ENCODE measurements around the gene ARSG. TPM values are rescaled to one million over a fixed set of nuclear protein-coding genes. Genes with fewer than 3 reads are reported as not detected.
A peak's percentile ranks its signal among the peaks of the same experiment; 100 is the strongest.

Gene ARSG
- total and polyA plus RNA-seq, 12 donors: 2.1 to 49.6 (median 12.7) TPM

DNA sequence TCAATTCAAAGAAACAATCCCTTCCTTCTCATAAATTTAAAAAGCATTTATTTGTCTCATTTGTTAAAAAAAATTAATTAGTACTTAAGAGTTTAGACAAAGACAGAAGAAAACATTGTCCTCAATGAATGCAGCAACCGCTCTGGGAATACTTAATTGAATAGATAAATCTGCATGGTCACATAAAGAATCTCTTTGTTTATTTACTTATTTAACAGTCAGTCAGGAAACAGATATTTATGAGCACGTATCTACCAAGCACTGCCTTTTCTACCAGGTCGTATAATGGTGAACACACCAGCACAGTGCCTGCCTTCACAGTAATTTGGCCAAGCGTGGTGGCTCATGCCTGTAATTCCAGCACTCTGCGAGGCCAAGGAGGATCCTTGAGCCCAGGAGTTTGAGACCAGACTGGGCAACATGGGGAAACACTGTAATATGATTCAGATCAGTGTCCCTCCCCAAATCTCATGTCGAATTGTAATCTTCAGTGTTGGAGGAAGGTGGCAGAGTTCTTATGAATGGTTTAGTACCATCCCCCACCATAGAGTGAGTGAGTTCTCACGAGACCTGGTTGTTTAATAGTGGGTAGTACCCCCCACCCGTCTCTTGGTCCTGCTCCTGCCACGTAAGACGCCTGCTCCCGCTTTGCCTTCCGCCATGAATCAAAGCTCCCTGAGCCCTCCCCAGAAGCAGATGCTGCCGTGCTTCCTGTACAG lies 157.9 kb downstream of the ARSG start:
- Histone ChIP-seq H3K27me3 (no peaks in the 10 kb centered on the region), H3K36me3 (replicated peaks in 1 of 2) (peaks cover 0 to 53% of the 10 kb centered on the region in 2 donors), H3K4me3 (no peak overlapping the region), H3K4me1 (replicated peaks in 1 of 2) (peaks cover 0 to 16% of the 10 kb centered on the region in 2 donors), H3K9me3 (replicated peaks in 1 of 3) (no peaks in the 10 kb centered on the region), H3K27ac (no peak overlapping the region)
- DNase-seq: no peak
- intact Hi-C loops (cut with DNase I): no loop called here
- TF ChIP-seq, protein P1, sequence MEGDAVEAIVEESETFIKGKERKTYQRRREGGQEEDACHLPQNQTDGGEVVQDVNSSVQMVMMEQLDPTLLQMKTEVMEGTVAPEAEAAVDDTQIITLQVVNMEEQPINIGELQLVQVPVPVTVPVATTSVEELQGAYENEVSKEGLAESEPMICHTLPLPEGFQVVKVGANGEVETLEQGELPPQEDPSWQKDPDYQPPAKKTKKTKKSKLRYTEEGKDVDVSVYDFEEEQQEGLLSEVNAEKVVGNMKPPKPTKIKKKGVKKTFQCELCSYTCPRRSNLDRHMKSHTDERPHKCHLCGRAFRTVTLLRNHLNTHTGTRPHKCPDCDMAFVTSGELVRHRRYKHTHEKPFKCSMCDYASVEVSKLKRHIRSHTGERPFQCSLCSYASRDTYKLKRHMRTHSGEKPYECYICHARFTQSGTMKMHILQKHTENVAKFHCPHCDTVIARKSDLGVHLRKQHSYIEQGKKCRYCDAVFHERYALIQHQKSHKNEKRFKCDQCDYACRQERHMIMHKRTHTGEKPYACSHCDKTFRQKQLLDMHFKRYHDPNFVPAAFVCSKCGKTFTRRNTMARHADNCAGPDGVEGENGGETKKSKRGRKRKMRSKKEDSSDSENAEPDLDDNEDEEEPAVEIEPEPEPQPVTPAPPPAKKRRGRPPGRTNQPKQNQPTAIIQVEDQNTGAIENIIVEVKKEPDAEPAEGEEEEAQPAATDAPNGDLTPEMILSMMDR (IDR thresholded peaks at IDR 0.05): no peak
- TF ChIP-seq POLR2A (IDR thresholded peaks at IDR 0.05): no peak
- 88 to 93% (median 91%) methylated on average over 13 of the region's 13 CpGs for WGBS, 4 donors

DNA sequence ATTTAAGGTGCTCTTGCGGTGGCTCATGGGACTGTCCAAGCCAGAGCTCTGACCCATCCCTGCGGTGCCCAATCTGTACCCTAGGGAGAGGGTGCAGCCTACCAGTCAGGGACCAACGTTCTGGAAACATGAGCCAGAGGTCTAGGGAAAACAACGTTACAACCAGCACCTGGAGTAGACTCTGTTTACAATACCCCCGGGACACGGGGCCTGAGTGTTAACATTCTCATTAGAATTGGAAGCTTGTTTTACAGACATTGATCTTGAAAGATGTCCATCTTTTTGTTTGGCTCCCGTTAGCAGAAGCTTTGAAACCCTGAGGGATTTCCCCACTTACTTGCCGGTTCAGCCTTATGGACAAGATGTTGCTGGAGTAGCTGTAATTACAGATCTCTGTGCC lies 159.1 kb downstream of the ARSG start:
- Histone ChIP-seq H3K4me1 (replicated peaks in 1 of 2) (peaks cover 1 to 21% of the 10 kb centered on the region in 2 donors), H3K9me3 (replicated peaks in 1 of 3) (no peaks in the 10 kb centered on the region), H3K27me3 (no peaks in the 10 kb centered on the region), H3K36me3 (replicated peaks in 1 of 2) (peaks cover 0 to 49% of the 10 kb centered on the region in 2 donors), H3K4me3 (no peak overlapping the region), H3K27ac (no peak overlapping the region)
- intact Hi-C loops (cut with DNase I): no loop called here
- 88 to 93% (median 89%) methylated on average over 5 to 8 of the region's 8 CpGs for WGBS, 4 donors
- TF ChIP-seq POLR2A (IDR thresholded peaks at IDR 0.05): no peak
- TF ChIP-seq, protein P1 (IDR thresholded peaks at IDR 0.05): no peak
- no peak for DNase-seq

DNA sequence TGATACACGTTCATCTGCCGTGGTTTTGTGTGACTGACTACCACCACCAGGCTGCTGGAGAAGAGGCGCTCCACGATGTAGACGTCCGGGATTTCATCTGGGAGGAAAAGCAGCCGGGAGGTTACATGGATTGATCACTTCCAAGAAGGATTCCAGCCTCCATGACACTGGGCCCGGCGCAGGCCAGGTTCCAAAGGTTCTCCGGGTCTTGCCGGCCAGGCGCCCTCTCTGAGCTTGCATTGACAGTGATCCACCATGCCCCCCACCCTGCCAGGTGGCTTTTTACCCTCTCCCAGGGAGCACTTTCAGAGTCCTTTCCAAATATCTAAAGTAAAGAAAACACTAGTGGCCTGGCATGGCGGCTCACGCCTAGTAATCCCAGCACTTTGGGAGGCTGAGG lies 159.5 kb downstream of the ARSG start:
- no peaks in the 10 kb centered on the region for H3K9me3 ChIP-seq (replicated peaks in 1 of 3)
- WGBS, 4 donors: 88 to 94% (median 93%) methylated on average over 7 to 14 of the region's 14 CpGs
- intact Hi-C loops (cut with DNase I): no loop called here
- TF ChIP-seq, protein P1 (IDR thresholded peaks at IDR 0.05): no peak
- no peak for TF ChIP-seq POLR2A (IDR thresholded peaks at IDR 0.05)
- no peaks in the 10 kb centered on the region for H3K27me3 ChIP-seq
- H3K36me3 ChIP-seq (replicated peaks in 1 of 2): peaks cover 0 to 49% of the 10 kb centered on the region in 2 donors
- no peak overlapping the region for H3K4me3 ChIP-seq
- peak overlapping the region in 1 of 5 donors; percentile 21 for H3K27ac ChIP-seq
- H3K4me1 ChIP-seq (replicated peaks in 1 of 2): peaks cover 5 to 25% of the 10 kb centered on the region in 2 donors
- DNase-seq: no peak

DNA sequence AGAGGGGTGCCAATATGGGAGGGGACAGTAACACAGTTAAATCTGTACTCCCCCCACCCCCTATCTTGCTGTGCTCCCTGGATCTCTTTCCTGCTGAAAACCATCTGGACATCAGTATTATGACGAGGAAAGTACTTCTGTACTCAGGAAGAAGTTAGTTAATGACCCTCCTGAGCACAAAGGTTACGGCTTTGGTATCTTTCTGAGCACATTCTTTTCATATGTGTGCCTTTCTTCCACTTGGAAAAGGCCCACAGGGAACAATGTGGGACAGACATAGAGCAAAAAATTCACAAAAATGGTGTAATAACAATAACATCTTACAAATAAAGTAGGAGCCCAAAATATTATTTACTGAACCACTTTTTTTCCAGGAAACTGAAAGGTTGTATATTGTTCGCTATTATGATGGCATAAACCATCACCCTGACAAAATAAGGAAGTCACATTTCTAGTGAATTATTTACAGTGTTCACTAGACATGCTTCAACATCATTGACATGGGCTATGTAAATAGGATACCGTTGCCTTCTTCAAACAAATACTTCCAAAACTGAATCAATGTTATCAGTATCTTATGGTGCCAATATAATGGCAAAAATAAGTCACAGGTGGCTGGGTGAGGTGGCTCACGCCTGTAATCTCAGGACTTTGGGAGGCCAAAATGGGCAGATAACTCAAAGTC lies 160.5 kb downstream of the ARSG start:
- 78 to 90% (median 79%) methylated on average over 5 of the region's 5 CpGs for WGBS, 4 donors
- TF ChIP-seq, protein P1 (IDR thresholded peaks at IDR 0.05): no peak
- no peak for TF ChIP-seq POLR2A (IDR thresholded peaks at IDR 0.05)
- Histone ChIP-seq H3K4me3 (no peak overlapping the region), H3K9me3 (replicated peaks in 1 of 3) (no peaks in the 10 kb centered on the region), H3K36me3 (replicated peaks in 1 of 2) (peaks cover 0 to 40% of the 10 kb centered on the region in 2 donors), H3K27me3 (no peaks in the 10 kb centered on the region), H3K4me1 (replicated peaks in 1 of 2) (peaks cover 12 to 33% of the 10 kb centered on the region in 2 donors), H3K27ac (peak overlapping the region in 2 of 5 donors; percentile 21 to 40)
- intact Hi-C loops (cut with DNase I): no loop called here
- no peak for DNase-seq
